Activated CD4-positive, alpha-beta memory T cell treated with anti-CD3 and anti-CD28 coated beads, Interleukin-2, amount 10 ng/mL, durations not matched to agents 7 days and 5 days (primary cell): ENCODE measurements around the gene ADH1C. TPM values are rescaled to one million over a fixed set of nuclear protein-coding genes. Genes with fewer than 3 reads are reported as not detected.

Experiments
- CTCF ChIA-PET: fragments of 350-600 bp; sonication (Branson Sonifier 250); formaldehyde crosslinking; loops from one replicate; lab custom pipeline; 2021; ENCODE audit warnings: antibody characterized with exemption, inconsistent platforms; lab: Charles Lee
- POLR2A ChIA-PET: fragments of 350-600 bp; sonication (Branson Sonifier 250); formaldehyde crosslinking; loops from one replicate; lab custom pipeline; 2021; ENCODE audit warnings: antibody characterized with exemption; lab: Charles Lee
- DNase-seq: peaks from one replicate; pipeline ENCODE4 v3.0.0-alpha.2; 2020
- H3K27ac Mint-ChIP-seq: one replicate; pipeline ENCODE4 v1.8.0; 2021; ENCODE audit warnings: mild to moderate bottlenecking, mixed read lengths
- H3K27me3 Mint-ChIP-seq: one replicate; pipeline ENCODE4 v1.8.0; 2021; ENCODE audit warnings: mixed read lengths
- H3K36me3 Mint-ChIP-seq: one replicate; pipeline ENCODE4 v1.8.0; 2021; ENCODE audit warnings: low read depth, mixed read lengths
- H3K4me1 Mint-ChIP-seq: one replicate; pipeline ENCODE4 v1.8.0; 2021; ENCODE audit warnings: mixed read lengths
- H3K4me3 Mint-ChIP-seq: one replicate; pipeline ENCODE4 v1.8.0; 2021; ENCODE audit warnings: mild to moderate bottlenecking, mixed read lengths
- H3K9me3 Mint-ChIP-seq: one replicate; pipeline ENCODE4 v1.8.0; 2021; ENCODE audit warnings: mixed read lengths
- total RNA-seq, 2 experiments: library from RNA; stranded (reverse); gene quantifications; one replicate each; pipeline ENCODE4 v1.2.3, GENCODE V29; 2021

The ADH1C gene
- not detected for total RNA-seq

DNA sequence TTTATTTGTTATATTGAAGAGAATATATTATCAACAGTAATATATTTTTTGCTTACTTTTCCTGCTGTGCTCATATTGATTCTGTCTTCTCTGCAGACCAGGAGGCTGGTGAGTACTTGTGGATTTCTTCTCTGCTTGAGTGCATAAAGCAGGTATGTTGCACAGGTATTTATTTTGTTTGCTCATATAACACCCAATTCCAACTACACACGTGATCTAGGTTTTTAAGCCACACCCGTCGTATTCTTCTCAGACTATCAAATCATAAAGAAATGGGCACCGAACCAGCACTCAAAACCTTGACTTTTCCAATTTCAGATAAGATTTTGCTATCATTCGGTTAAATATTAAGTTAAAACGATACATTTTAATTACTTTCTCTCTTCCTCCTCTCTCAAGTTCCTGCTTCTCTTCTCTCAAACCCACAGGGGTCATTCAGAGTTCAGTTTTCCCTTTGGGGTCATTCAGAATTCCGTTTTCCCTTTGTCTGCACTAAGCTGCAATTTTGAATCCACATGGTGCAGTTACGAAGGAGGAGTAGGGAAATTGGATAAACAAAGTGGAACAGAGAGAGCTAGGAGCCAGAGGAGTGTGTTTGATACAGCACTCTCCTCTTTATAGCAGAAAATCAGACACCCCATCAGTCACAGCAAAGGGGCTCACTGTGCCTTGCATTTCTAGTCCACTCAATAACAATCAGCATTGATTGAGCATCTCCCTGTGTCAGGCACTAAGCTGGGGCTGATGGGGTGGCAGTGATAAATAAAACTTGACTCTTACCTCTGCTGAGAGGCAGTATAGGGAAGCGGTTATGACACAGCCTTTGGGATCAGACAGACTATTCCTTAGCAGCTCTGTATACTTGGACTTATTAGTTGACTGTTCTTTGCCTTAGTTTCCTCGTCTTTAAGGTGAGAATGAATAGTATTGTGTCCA, at the start of gene ADH1C:
Gene ADH1C (minus strand): TSS at position 145 of the 936 bp plus-strand sequence. CDS start 71 bp downstream, at position 74.
- no peak within 1 kb of the TSS for H3K27ac Mint-ChIP-seq
- CTCF ChIA-PET = no interaction called here
- H3K4me3 Mint-ChIP-seq = no peak within 1 kb of the TSS

DNA sequence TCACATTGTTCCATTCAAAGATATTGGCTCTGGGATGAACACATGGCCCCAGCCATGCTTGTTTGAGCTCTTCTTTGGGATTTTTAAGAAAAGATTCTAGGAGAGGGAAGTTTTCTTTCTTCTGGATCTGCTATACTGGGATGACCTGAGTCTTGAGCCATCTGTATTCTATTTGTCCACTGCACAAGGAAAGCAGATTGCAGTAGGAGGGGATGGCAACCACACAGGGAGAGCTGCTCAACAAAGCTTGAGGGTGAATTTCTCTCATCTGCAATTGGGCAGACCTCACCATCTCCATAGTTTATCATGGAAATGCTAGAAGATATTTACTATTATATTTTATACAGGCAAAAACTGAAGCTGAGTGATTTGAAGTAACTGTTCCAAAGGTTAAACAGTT, 48.3 kb upstream of the ADH1C start:
- H3K27ac Mint-ChIP-seq = no peak overlapping the region
- ChIA-PET CTCF (no interaction called here), POLR2A (no interaction called here)
- no peaks in the 10 kb centered on the region for H3K9me3 Mint-ChIP-seq
- no peak for DNase-seq
- H3K4me3 Mint-ChIP-seq = no peak overlapping the region
- no peaks in the 10 kb centered on the region for H3K36me3 Mint-ChIP-seq
- H3K27me3 Mint-ChIP-seq = peaks cover 8% of the 10 kb centered on the region
- H3K4me1 Mint-ChIP-seq = peaks cover 26% of the 10 kb centered on the region

More for the DNA sequence above, at the start of gene ADH1C:
- Mint-ChIP-seq H3K9me3 (no peaks in the 10 kb centered on the region), H3K4me1 (peaks cover 2% of the 10 kb centered on the region), H3K27me3 (no peaks in the 10 kb centered on the region), H3K36me3 (no peaks in the 10 kb centered on the region)
- POLR2A ChIA-PET = no interaction called here
- DNase-seq = no peak

DNA sequence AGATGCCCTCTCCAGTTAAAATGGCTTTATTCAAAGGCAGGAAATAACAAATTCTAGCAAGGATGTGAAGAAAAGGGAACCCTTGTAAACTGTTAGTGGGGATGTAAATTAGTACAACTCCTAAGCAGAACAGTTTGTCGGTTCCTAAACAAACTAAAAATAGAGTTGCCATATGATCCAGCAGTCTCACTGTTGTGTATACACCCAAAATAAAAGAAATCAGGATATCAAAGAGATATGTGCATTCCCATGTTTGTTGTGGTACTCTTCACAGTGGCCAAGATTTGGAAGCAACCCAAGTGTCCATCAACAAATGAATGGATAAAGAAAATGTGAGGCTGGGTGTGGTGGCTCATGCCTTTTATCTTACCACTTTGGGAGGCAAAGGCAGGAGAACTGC, 46.5 kb upstream of the ADH1C start:
- Mint-ChIP-seq H3K27ac (no peak overlapping the region), H3K4me3 (no peak overlapping the region), H3K9me3 (no peaks in the 10 kb centered on the region), H3K27me3 (peaks cover 8% of the 10 kb centered on the region), H3K4me1 (peaks cover 9% of the 10 kb centered on the region), H3K36me3 (no peaks in the 10 kb centered on the region)
- ChIA-PET POLR2A (no interaction called here), CTCF (interaction anchor here (0.9 kb wide), 1 partner anchor 409 kb away, joined by 4 read pairs; no protein-coding TSS in a partner anchor)
- no peak for DNase-seq

DNA sequence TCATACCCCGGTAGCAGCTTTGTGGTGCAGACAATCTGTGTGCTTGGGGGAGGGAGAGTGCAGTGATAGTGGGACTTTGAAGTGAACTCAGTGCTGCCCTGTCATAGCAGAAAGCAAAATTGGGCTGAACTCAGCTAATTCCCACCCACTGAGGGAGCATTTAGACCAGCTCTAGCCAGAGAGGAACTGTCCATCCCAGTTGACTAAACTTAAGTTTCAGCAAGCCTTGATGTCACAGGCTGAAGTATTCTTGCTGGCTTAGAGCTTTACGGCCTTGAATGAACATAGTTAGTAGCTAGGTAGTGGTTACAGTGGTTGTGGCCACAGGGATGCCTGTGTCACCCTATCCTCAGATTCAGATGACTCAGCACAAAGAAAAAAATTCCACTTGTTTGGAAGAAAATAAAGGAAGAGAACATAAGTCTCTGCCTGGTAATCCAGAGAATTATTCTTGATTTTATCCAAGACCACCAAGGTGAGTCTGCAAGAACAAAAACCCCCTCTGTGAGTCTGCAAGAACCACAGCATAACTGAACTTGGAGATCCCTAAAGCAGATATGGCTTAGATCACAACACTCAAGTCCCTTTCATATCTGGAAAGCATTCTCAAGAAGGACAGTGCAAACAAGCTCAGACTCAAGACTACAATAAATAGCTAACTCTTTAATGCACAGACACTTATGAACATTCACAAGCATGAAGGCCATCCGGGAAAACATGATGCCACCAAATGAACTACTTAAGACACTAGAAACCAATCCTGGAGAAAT, 43.2 kb upstream of the ADH1C start:
- Mint-ChIP-seq H3K9me3 (no peaks in the 10 kb centered on the region), H3K4me3 (no peak overlapping the region), H3K4me1 (no peaks in the 10 kb centered on the region), H3K27ac (no peak overlapping the region), H3K36me3 (no peaks in the 10 kb centered on the region), H3K27me3 (peaks cover 16% of the 10 kb centered on the region)
- CTCF ChIA-PET = no interaction called here
- DNase-seq = no peak
- POLR2A ChIA-PET = no interaction called here

DNA sequence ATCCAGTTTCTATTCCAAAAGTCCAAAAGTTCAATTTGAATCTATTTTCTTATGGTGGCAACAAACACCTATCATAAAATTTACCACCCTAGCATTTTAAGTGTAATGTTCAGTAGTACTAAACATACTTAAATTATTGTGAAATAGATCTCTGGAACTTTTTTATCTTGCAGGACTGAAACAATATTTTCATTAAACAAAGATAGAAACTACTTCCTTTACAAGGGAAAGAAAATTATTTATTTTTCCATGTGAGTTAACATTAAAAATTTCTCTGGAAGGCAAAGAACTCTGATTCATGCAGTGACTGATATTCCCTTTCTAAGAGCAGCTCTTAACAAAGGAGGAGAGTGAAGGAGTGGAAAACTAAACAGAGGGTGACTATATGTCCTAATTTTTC, 42.4 kb upstream of the ADH1C start:
- no peaks in the 10 kb centered on the region for H3K9me3 Mint-ChIP-seq
- no peak for DNase-seq
- peaks cover 16% of the 10 kb centered on the region for H3K27me3 Mint-ChIP-seq
- ChIA-PET CTCF (no interaction called here), POLR2A (no interaction called here)
- H3K4me1 Mint-ChIP-seq = no peaks in the 10 kb centered on the region
- no peaks in the 10 kb centered on the region for H3K36me3 Mint-ChIP-seq
- H3K4me3 Mint-ChIP-seq = no peak overlapping the region
- no peak overlapping the region for H3K27ac Mint-ChIP-seq

DNA sequence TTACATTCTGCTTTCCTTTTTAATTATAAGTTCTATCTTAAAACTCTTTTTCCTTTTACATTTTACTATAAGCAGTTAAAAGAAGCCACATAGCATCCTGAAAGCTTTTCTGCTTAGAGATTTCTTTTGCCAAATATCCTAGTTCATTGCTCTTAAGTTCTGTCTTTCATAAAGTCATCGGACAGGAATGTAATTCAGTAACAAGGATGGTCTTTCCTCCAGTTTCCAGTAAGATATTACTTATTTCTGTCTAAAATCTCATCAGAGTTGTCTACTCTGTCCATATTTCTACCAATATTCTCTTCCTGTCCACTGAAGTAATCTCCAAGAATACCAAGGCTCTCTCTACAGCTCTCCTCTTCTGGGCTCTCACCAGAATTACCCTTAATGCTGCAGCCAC, 37.5 kb upstream of the ADH1C start:
- Mint-ChIP-seq H3K36me3 (no peaks in the 10 kb centered on the region), H3K9me3 (no peaks in the 10 kb centered on the region), H3K27ac (no peak overlapping the region), H3K4me3 (no peak overlapping the region), H3K4me1 (no peaks in the 10 kb centered on the region), H3K27me3 (peaks cover 15% of the 10 kb centered on the region)
- ChIA-PET POLR2A (no interaction called here), CTCF (no interaction called here)
- DNase-seq = no peak

DNA sequence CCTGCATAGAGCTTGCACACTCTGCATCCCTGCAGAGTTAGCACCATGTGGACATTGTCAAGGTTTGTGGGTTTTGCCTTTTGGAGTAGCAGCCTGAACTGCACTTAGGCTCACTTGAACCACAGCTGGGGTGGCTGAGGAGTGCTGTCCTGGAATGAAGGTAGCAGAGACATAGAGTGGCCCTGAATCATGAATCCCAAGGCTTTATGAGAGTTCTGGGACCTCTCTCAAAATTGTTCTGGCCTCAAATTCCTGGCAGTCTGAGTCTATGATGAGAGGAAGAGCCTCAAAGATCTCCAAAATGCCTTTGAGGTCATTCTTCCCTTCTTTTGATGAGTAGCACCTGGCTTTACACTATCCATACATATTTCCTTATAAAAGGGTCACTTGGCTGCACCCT, 37.1 kb upstream of the ADH1C start:
- no peak overlapping the region for H3K4me3 Mint-ChIP-seq
- DNase-seq = no peak
- no peak overlapping the region for H3K27ac Mint-ChIP-seq
- no peaks in the 10 kb centered on the region for H3K4me1 Mint-ChIP-seq
- no peaks in the 10 kb centered on the region for H3K9me3 Mint-ChIP-seq
- POLR2A ChIA-PET = no interaction called here
- peaks cover 15% of the 10 kb centered on the region for H3K27me3 Mint-ChIP-seq
- CTCF ChIA-PET = no interaction called here
- no peaks in the 10 kb centered on the region for H3K36me3 Mint-ChIP-seq

DNA sequence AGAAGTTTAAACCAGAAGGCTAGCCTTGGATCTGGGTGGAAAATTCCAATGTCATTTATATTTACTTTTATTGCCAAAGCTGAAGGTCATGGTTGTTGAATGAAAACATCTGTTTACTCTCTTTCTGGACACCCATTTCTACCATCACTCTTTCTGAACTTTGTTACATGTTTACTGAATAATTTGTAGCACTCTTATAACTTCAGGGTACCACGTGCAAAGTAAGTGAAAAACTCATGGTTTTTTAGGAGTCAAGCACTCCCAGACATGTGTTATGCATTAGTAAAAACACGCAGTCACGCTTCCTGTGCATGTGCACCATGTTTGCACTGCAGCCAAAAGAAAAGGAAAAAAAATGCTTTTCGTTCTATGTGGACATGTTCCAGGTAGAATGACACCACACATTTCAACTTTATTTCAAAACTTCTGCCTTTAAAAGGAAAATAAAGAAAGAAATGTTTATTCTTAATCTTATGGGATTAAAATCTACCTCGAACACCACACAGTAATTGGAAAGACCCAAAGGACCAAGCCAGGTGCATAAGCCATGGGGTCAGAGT, 31.4 kb upstream of the ADH1C start:
- Mint-ChIP-seq H3K36me3 (no peaks in the 10 kb centered on the region), H3K27me3 (peaks cover 20% of the 10 kb centered on the region), H3K9me3 (no peaks in the 10 kb centered on the region), H3K4me1 (no peaks in the 10 kb centered on the region), H3K4me3 (no peak overlapping the region), H3K27ac (no peak overlapping the region)
- POLR2A ChIA-PET = no interaction called here
- DNase-seq = no peak
- CTCF ChIA-PET = no interaction called here

DNA sequence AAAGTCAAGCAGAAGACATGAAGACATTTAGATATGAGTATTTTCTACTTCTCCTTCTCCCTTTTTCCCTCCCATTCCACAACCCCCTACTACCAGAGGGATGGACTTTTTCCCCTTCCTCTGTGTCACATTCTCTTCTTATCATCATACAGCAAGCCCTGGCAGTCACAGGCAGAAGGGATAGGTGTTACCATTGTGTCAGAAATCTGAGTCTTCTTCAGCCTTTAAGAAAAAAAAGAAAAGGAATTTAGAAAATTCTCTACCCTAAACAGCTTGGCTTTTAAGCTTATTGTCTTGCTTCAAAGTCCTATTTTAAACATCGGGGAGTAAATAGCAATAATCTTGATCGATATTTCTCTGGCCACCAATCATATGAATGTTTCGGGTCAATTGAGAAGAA, 30.9 kb upstream of the ADH1C start:
- Mint-ChIP-seq H3K36me3 (no peaks in the 10 kb centered on the region), H3K9me3 (no peaks in the 10 kb centered on the region), H3K27ac (no peak overlapping the region), H3K4me3 (no peak overlapping the region), H3K27me3 (peaks cover 15% of the 10 kb centered on the region), H3K4me1 (no peaks in the 10 kb centered on the region)
- CTCF ChIA-PET = no interaction called here
- POLR2A ChIA-PET = no interaction called here
- no peak for DNase-seq

DNA sequence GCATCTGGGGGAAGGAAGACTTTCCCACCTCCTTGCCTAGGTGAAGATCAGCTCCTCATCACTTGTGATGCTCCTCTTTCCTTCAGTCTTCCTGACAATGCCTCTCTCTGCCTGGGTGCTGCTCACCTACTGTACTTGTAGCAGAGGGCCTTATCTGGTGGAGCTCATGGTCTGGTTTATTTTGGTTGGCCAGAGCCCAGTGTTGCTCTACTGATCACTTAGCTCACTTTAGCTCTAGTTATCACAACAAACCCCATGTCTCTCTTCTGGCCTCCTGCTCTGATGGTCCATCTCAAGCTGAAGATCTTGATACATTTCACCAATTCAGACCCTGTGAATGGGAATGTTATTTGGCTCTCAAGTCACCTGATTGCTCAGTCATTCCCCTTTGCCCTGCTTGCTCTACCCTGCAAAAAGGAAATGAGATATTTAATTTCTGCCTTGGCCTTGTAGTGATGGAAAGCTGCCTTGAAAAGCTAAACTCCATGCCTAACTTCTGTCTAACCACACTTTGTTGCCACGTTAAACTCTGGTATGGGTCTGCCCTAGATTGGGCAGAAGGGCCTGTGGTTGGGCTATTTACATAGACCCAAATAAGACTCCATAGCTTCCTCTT, 30.3 kb upstream of the ADH1C start:
- Mint-ChIP-seq H3K9me3 (no peaks in the 10 kb centered on the region), H3K36me3 (no peaks in the 10 kb centered on the region), H3K4me1 (no peaks in the 10 kb centered on the region), H3K4me3 (no peak overlapping the region), H3K27me3 (peaks cover 13% of the 10 kb centered on the region), H3K27ac (no peak overlapping the region)
- POLR2A ChIA-PET = no interaction called here
- DNase-seq = no peak
- CTCF ChIA-PET = no interaction called here

DNA sequence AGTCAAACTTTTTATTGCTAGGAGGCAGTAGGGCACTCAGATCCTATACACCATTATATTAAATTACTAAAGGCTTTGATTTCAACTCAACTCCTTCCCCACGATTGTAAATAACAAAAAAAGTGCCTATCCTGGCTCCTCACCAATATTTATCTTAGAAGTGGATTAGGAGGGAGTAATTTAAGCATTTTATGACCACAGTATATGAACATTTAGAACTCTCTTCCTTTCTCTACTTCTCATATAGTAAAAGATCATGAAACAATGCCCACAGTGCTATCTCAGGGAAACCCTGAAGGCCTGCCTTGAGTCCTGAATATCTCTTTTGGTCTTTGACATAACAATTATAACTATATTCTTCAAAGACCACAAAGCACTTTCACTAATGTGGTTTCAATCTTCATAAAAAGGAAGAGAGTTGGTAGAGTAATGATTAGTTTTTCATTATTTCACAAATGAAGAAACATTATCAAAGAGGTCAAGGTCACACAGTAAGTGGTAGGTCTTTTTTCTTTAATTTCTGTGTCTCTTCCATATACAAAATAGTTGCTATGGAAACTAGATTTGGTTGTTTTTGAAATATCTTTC, 29.1 kb upstream of the ADH1C start:
- no peak overlapping the region for H3K27ac Mint-ChIP-seq
- CTCF ChIA-PET = no interaction called here
- H3K27me3 Mint-ChIP-seq = peaks cover 13% of the 10 kb centered on the region
- POLR2A ChIA-PET = no interaction called here
- no peaks in the 10 kb centered on the region for H3K36me3 Mint-ChIP-seq
- H3K9me3 Mint-ChIP-seq = no peaks in the 10 kb centered on the region
- DNase-seq = no peak
- H3K4me3 Mint-ChIP-seq = no peak overlapping the region
- no peaks in the 10 kb centered on the region for H3K4me1 Mint-ChIP-seq

DNA sequence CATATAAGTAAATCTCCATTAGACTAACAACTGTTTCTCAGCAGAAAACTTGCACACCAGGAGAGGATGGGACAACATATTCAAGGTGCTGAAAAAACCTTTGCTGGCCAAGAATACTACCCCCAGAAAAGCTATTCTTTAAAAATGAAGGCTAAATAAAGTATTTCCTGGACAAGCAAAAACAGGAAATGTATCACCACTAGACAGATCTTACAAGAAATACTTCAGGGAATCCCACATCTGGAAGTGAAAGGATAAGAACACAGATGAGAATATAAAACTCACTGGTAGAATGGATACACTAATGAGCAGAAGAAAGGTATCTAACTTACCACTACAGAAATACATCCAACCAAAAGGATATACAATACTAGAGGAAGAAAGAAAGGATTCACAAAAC, 27.0 kb upstream of the ADH1C start:
- Mint-ChIP-seq H3K27me3 (peaks cover 15% of the 10 kb centered on the region), H3K4me1 (no peaks in the 10 kb centered on the region), H3K27ac (no peak overlapping the region), H3K4me3 (no peak overlapping the region), H3K9me3 (no peaks in the 10 kb centered on the region), H3K36me3 (no peaks in the 10 kb centered on the region)
- no peak for DNase-seq
- CTCF ChIA-PET = interaction anchor here (0.9 kb wide), 1 partner anchor 26 kb away, joined by 3 read pairs; no protein-coding TSS in a partner anchor
- POLR2A ChIA-PET = no interaction called here
